AG10803 (cell line): ENCODE results near the gene ADAM11.
"Not testable (repeated sequence)": the region's sequence is repeated elsewhere in the genome, so short reads cannot be mapped to it uniquely, and the experiment has no call there.

ENCODE experiments used
- DNase-seq: peaks from one replicate; pipeline ENCODE4 v3.0.0; 2010; ENCODE audit warnings: low read depth
- H3K4me3 ChIP-seq: 2 replicates; pipeline ENCODE4 v1.5.1; 2011; ENCODE audit warnings: mild to moderate bottlenecking, low read length, control low read depth
- TF ChIP-seq, protein P1 (sequence below): conservative IDR thresholded peaks from 2 replicates; pipeline ENCODE4 v1.5.1; 2011; ENCODE audit warnings: mild to moderate bottlenecking, low read length, control low read depth, inconsistent platforms

ADAM11 gene

DNA sequence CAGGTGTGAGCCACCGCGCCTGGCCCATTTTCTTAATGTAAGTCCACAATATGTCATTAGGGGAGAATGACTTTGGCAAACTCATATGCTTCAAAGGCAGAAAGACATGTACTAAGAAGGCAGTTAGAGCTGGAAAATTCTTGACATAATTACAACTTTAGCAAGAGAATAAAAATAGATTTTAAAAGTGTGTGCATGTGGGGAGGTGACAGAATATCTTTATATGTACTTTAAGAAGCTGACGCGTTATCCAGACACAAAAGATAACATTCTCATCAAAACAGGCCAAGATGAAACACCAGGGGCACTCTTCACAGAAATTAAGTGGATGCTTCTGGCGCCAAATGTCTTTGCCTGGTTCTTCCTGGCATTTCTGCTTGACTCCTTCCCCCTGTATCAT is 43.1 kb downstream of the ADAM11 start:
- TF ChIP-seq, protein P1, sequence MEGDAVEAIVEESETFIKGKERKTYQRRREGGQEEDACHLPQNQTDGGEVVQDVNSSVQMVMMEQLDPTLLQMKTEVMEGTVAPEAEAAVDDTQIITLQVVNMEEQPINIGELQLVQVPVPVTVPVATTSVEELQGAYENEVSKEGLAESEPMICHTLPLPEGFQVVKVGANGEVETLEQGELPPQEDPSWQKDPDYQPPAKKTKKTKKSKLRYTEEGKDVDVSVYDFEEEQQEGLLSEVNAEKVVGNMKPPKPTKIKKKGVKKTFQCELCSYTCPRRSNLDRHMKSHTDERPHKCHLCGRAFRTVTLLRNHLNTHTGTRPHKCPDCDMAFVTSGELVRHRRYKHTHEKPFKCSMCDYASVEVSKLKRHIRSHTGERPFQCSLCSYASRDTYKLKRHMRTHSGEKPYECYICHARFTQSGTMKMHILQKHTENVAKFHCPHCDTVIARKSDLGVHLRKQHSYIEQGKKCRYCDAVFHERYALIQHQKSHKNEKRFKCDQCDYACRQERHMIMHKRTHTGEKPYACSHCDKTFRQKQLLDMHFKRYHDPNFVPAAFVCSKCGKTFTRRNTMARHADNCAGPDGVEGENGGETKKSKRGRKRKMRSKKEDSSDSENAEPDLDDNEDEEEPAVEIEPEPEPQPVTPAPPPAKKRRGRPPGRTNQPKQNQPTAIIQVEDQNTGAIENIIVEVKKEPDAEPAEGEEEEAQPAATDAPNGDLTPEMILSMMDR = no peak
- no peak overlapping the region for H3K4me3 ChIP-seq
- no peak for DNase-seq

DNA sequence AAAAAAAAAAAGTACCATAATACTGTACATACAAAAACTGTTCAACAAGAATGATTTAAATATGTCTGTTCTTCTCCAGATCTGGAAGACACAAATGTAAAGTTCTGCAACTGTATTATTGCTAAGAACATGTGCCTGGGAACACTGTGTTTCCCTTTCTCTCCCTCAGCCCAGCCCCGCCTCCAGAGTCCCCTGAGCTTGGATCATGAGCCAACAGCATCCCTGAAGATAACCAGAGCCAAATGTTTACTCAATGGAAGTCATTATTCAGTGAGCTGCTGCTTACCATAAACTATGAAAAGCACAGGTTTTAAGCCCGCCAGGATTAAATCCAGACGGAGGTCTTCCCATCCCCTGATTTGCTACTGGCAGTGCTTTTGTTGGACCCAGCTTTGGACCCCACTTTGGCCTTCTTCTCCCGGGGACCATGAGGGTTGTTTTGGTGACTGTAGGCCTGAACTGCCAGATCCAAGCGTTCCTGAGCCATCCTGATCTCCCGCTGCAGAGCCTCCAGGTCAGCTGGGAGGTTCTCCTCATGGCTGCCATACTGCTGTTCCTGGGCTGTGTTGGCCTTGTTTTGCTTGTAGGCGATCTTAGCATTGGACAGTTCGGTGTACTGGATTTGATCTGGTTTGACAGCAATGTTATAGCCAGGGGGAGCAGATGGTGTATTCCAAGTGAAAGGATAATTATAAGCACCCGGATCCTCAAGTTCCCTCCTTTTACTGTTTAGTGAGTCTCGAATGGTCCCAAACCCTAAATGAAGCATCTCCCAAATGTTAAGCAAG is 45.7 kb downstream of the ADAM11 start:
- H3K4me3 ChIP-seq = no peak overlapping the region
- no peak for DNase-seq
- TF ChIP-seq, protein P1 = no peak

DNA sequence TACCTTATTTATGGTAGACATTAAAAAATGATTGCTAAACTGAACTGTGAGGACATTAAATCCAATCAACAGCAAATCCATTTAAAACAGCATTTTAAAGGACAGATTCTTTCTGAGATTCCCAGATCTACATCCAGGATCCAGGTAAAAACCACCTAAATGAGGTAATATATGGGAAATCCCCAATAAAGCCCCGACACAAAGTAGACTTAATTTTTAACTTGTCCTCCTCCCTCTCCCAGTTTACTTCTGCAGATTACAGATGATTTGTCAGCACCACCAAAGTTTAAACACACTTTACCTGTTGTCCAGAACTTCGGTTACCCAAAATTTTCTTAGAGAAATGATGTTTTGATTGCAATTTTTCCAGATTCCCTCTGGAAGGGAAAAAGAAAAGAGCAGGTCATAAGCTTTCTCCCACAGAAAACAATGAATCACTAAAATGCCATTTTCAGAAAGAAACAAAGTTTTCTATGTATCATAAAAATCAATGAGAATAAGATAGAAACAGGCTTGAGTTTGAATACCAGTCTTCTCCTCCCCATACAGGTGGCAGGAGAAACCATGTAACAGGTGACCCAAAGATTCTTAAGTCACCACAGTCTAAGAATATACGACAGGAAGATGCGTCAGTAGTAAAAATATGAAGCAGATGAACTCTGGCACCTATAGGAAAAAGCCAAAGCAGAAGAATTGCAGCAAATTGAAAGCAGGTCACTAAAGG is 48.5 kb downstream of the ADAM11 start:
- no peak for DNase-seq
- TF ChIP-seq, protein P1 = no peak
- H3K4me3 ChIP-seq = no peak overlapping the region

DNA sequence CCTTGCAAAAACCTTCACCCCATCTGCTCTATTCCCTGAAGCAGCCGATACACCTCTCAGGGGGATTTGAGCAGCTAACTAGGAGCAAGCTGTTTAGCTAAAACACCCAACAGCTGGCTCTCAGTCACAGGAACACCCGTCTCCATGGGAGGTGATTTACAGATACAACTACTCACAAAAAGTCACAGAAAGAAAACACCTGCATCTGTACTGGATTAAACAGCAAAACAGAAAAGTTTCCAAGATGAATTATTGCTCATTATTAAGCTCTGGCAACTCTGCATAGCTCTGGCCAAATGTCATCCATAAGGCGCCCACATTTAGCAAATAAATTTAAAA is 49.0 kb downstream of the ADAM11 start:
- peak; percentile 88 for DNase-seq
- no peak overlapping the region for H3K4me3 ChIP-seq

DNA sequence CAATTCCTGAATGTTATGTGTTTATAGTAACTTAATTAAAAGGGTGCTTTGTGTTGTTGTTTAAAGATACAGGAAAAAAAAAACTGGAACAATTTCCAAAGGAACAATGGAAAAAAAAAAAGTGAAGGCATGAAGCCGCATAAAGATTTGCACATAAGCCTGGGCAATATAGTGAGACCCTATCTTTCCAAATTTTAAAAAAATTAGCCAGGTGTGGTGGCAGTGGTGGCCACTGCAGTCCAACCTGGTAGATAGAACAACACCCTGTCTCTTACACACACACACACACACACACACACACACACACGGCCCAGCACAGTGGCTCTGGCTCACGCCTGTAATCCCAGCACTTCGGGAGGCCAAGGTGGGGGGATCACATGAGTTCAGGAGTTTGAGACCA is 49.4 kb downstream of the ADAM11 start:
- no peak for DNase-seq
- TF ChIP-seq, protein P1 = no peak
- no peak overlapping the region for H3K4me3 ChIP-seq

More for the DNA sequence above, 49.0 kb downstream of the ADAM11 start:
- TF ChIP-seq, protein P1 = no peak

DNA sequence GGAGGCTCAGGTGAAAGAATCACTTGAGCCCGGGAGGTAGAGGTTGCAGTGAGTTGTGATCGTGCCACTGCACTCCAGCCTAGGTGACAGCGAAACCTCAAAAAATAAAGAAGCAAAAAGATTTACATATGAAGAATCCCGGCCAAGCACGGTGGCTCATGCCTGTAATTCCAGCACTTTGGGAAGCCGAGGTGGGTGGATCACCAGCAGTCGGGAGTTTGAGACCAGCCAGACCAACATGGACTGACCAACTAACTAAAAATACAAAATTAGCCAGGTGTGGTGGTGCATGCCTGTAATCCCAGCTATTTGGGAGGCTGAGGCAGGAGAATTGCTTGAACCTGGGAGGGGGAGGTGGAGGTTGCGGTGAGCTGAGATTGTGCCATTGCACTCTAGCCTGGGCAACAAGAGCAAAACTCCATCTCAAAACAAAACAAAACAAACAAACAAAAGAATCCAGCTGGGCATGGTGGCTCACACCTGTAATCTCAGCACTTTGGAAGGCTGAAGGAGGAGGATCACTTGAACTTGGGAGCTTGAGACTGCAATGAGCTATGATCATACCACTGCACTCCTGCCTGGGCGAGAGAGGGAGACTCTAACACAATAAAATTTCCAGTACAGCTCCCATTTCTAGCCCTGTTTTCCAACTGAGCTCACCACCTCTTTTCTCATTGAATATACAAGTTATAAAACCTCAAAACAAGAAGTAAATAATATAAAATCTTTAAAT is 50.0 kb downstream of the ADAM11 start:
- H3K4me3 ChIP-seq, DNase-seq: not testable (repeated sequence)

DNA sequence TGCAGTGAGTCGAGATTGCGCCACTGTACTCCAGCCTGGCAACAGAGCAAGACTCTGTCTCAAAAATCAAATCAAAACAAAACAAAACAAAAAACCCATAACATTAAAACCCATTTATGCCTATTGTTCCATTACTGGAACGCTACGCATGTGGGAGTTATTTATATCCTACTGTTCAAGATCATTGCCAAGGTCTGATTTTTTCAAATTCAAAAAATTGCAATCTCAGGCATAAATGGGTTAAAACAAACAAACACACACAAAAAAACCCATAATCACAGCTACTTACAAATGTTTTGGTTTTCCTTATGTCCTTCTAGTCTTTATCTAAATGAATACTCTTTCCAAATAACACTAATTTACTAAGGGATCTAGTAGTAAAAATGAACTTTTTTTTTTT is 53.5 kb downstream of the ADAM11 start:
- no peak for DNase-seq
- TF ChIP-seq, protein P1 = no peak
- H3K4me3 ChIP-seq = no peak overlapping the region

DNA sequence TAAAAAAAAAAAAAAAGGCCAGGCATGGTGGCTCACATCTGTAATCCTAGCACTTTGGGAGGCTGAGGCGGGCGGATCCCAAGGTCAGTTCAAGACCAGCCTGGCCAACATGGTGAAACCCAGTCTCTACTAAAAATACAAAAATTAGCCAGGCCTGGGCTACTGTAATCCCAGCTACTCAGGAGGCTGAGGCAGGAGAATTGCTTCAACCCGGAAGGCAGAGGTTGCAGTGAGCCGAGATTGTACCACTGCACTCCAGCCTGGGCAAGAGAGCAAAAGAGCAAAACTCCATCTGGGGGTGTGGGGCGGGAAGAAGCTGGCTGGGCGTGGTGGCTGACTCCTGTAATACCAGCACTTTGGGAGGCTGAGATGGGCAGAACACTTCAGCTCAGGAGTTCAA is 59.7 kb downstream of the ADAM11 start:
- not testable (repeated sequence) for H3K4me3 ChIP-seq, DNase-seq
